Measurements from ENCODE around the gene CATSPERZ.

Gene CATSPERZ

DNA sequence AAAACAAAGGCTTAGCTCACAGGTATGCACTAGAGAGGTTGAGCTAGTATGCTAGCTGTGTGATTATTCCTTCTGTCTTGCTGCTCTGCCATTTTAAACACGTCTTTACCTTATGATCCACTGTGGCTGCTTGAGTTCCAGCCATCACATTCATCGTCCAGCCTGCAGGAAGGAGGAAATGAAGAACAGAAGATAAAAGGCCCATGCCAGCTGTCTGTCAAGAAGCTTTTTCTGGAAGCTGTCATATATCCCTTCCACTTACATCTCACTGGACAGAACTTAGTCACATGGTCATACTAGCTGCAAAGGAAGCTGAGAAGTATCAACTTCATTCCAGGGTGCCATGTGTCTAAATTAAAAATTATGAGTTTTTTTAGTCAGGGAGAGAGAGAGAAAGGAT is 27.2 kb downstream of the CATSPERZ start:
- H3K4me1 ChIP-seq (ENCODE audit: control insufficient read depth, insufficient read depth, low read length), result no peaks in the 10 kb centered on the region
- H3K36me3 ChIP-seq (ENCODE audit: control insufficient read depth, insufficient read depth, low read length), result peaks cover 3% of the 10 kb centered on the region
- no peak overlapping the region for H3K9ac ChIP-seq (ENCODE audit: low read length)
- no peak overlapping the region for H3K4me3 ChIP-seq (ENCODE audit: low read length)
- H3K27ac ChIP-seq (ENCODE audit: low read depth, low read length), result no peak overlapping the region
- no peaks in the 10 kb centered on the region for H3K27me3 ChIP-seq (ENCODE audit: control insufficient read depth, insufficient read depth, low read length)

- Histone ChIP-seq H3K27ac (ENCODE audit: low read depth, low read length) (no peak overlapping the region), H3K36me3 (ENCODE audit: control insufficient read depth, insufficient read depth, low read length) (no peaks in the 10 kb centered on the region), H3K4me3 (ENCODE audit: low read length) (no peak overlapping the region), H3K27me3 (ENCODE audit: control insufficient read depth, insufficient read depth, low read length) (no peaks in the 10 kb centered on the region), H3K9ac (ENCODE audit: low read length) (no peak overlapping the region), H3K4me1 (ENCODE audit: control insufficient read depth, insufficient read depth, low read length) (no peaks in the 10 kb centered on the region)
These were observed 27.8 kb downstream of the CATSPERZ start for GRCh38 chr11:64327993-64328392.

GRCh38 chr11:64330888-64331287 is 30.7 kb downstream of the CATSPERZ start:
- H3K36me3 ChIP-seq (ENCODE audit: control insufficient read depth, insufficient read depth, low read length), result no peaks in the 10 kb centered on the region
- H3K27ac ChIP-seq (ENCODE audit: low read depth, low read length), result no peak overlapping the region
- no peak overlapping the region for H3K4me3 ChIP-seq (ENCODE audit: low read length)
- no peaks in the 10 kb centered on the region for H3K4me1 ChIP-seq (ENCODE audit: control insufficient read depth, insufficient read depth, low read length)
- H3K27me3 ChIP-seq (ENCODE audit: control insufficient read depth, insufficient read depth, low read length), result no peaks in the 10 kb centered on the region
- H3K9ac ChIP-seq (ENCODE audit: low read length), result no peak overlapping the region

DNA sequence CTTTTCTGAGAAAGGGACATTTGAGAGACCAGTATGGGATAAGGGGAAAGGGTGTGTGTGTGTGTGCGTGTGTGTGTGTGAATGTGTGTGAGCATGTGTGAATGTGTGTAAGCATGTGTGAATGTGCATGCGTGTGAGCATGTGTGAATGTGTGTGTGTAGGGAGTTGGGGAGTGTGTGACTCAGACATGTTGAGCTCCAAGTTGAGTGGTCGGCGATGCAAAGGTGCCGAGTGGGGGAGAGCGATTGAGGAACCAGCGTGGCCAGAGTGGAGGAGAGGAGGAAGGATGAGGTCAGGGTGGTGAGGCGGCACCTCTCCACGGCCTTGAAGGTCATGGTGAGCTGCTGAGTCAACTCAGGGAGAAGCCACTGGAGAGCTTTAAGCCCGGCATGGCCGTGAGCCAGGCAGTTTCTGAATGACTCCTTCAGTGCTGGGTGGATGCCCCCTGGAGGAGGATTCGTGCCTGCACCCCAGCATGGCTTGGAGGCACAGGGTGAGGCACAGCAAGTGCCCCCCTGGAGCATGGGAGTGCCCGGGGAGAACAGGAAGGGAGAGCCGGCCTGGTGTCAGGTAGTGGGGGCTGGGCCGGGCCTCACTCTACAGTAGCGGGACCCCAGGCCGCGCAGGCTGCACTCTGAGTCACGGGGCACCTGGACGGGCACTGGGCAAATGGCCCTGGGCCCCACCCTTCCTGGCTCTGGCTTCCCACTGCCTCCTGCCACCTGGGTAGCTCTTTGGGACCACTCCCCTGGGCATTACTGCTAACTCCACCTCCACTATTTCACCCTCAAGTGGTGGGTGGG is 31.6 kb downstream of the CATSPERZ start:
- no peaks in the 10 kb centered on the region for H3K4me1 ChIP-seq (ENCODE audit: control insufficient read depth, insufficient read depth, low read length)
- H3K27me3 ChIP-seq (ENCODE audit: control insufficient read depth, insufficient read depth, low read length), result no peaks in the 10 kb centered on the region
- H3K4me3 ChIP-seq (ENCODE audit: low read length), result peak overlapping the region; percentile 2
- H3K27ac ChIP-seq (ENCODE audit: low read depth, low read length), result no peak overlapping the region
- no peak overlapping the region for H3K9ac ChIP-seq (ENCODE audit: low read length)
- no peaks in the 10 kb centered on the region for H3K36me3 ChIP-seq (ENCODE audit: control insufficient read depth, insufficient read depth, low read length)

DNA sequence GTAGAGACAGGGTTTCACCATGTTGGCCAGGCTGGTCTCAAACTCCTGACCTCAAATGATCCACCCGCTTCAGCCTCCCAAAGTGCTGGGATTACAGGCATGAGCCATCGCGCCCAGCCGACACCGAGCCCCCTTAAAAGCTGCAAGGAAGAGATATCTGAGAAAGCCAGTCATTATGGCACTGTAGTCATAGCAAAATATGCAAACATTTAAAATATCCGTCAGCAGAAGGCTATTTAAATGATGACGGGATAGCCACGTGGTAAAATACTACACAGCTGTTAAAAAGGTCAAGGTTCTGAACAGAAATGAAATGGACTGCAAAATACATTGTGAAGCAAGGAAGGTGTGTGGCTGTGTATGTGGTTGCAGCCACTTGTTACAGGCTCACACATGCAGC is 33.4 kb downstream of the CATSPERZ start:
- H3K4me3 ChIP-seq (ENCODE audit: low read length), result no peak overlapping the region
- no peaks in the 10 kb centered on the region for H3K4me1 ChIP-seq (ENCODE audit: control insufficient read depth, insufficient read depth, low read length)
- H3K9ac ChIP-seq (ENCODE audit: low read length), result no peak overlapping the region
- H3K27ac ChIP-seq (ENCODE audit: low read depth, low read length), result no peak overlapping the region
- no peaks in the 10 kb centered on the region for H3K27me3 ChIP-seq (ENCODE audit: control insufficient read depth, insufficient read depth, low read length)
- H3K36me3 ChIP-seq (ENCODE audit: control insufficient read depth, insufficient read depth, low read length), result no peaks in the 10 kb centered on the region

GRCh38 chr11:64334764-64335735 is 34.9 kb downstream of the CATSPERZ start:
- Histone ChIP-seq H3K4me3 (ENCODE audit: low read length) (no peak overlapping the region), H3K27me3 (ENCODE audit: control insufficient read depth, insufficient read depth, low read length) (no peaks in the 10 kb centered on the region), H3K36me3 (ENCODE audit: control insufficient read depth, insufficient read depth, low read length) (no peaks in the 10 kb centered on the region), H3K9ac (ENCODE audit: low read length) (no peak overlapping the region), H3K4me1 (ENCODE audit: control insufficient read depth, insufficient read depth, low read length) (no peaks in the 10 kb centered on the region), H3K27ac (ENCODE audit: low read depth, low read length) (no peak overlapping the region)

- peaks cover 4% of the 10 kb centered on the region for H3K4me1 ChIP-seq (ENCODE audit: control insufficient read depth, insufficient read depth, low read length)
These were observed 37.5 kb downstream of the CATSPERZ start for GRCh38 chr11:64337538-64338249.

DNA sequence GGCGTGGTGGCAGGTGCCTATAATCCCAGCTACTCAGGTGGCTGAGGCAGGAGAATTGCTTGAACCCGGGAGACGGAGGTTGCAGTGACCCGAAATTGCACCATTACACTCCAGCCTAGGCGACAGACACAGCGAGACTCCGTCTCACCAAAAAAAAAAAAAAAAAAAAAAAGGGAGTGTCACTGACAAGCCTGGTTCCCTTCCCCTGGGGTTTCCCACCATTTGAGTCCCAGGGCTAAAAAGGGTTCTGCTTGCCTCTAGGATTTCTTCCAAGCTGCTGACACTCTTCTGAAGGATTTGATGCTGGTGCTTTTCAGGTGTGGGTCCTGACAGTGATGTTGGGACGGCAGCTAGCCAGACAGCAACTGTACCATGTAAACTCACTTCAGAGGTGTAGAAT is 38.6 kb downstream of the CATSPERZ start:
- H3K9ac ChIP-seq (ENCODE audit: low read length), result no peak overlapping the region
- no peak overlapping the region for H3K4me3 ChIP-seq (ENCODE audit: low read length)
- H3K27ac ChIP-seq (ENCODE audit: low read depth, low read length), result no peak overlapping the region
- H3K36me3 ChIP-seq (ENCODE audit: control insufficient read depth, insufficient read depth, low read length), result no peaks in the 10 kb centered on the region
- H3K4me1 ChIP-seq (ENCODE audit: control insufficient read depth, insufficient read depth, low read length), result peaks cover 9% of the 10 kb centered on the region
- H3K27me3 ChIP-seq (ENCODE audit: control insufficient read depth, insufficient read depth, low read length), result no peaks in the 10 kb centered on the region

More at GRCh38 chr11:64337538-64338249, 37.5 kb downstream of the CATSPERZ start:
- Histone ChIP-seq H3K9ac (ENCODE audit: low read length) (no peak overlapping the region), H3K27ac (ENCODE audit: low read depth, low read length) (no peak overlapping the region), H3K36me3 (ENCODE audit: control insufficient read depth, insufficient read depth, low read length) (no peaks in the 10 kb centered on the region), H3K4me3 (ENCODE audit: low read length) (no peak overlapping the region), H3K27me3 (ENCODE audit: control insufficient read depth, insufficient read depth, low read length) (no peaks in the 10 kb centered on the region)

DNA sequence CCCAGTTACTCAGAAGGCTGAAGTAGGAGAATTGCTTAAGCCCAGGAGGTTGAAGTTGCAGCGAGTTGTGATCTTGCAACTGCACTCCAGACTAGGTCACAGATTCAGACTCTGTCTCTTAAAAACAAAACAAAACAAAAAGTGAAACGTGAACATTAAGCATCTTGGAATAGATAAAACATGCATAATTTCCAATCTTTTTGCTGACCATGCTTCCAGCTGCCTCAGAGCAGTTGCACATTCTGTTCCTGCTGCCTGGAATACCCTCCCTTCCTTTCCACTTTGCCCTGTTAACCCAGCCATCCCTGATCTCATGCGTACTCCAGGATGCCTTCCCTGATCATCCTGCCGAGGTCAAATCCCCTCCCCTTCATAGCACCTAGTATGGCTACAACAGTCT is 39.1 kb downstream of the CATSPERZ start:
- Histone ChIP-seq H3K27ac (ENCODE audit: low read depth, low read length) (no peak overlapping the region), H3K36me3 (ENCODE audit: control insufficient read depth, insufficient read depth, low read length) (no peaks in the 10 kb centered on the region), H3K27me3 (ENCODE audit: control insufficient read depth, insufficient read depth, low read length) (no peaks in the 10 kb centered on the region), H3K9ac (ENCODE audit: low read length) (no peak overlapping the region), H3K4me3 (ENCODE audit: low read length) (no peak overlapping the region), H3K4me1 (ENCODE audit: control insufficient read depth, insufficient read depth, low read length) (peaks cover 9% of the 10 kb centered on the region)

GRCh38 chr11:64339754-64340408 is 39.7 kb downstream of the CATSPERZ start, which contains the start of gene CCDC88B:
Gene CCDC88B, plus strand, starts transcription at chr11:64340204. Its CDS starts 63 bp downstream, at chr11:64340267.
- Histone ChIP-seq H3K27me3 (ENCODE audit: control insufficient read depth, insufficient read depth, low read length) (no peaks in the 10 kb centered on the region), H3K9ac (ENCODE audit: low read length) (no peak within 1 kb of the TSS), H3K4me3 (ENCODE audit: low read length) (peak within 1 kb of the TSS; percentile 58), H3K27ac (ENCODE audit: low read depth, low read length) (no peak within 1 kb of the TSS), H3K4me1 (ENCODE audit: control insufficient read depth, insufficient read depth, low read length) (peaks cover 9% of the 10 kb centered on the region), H3K36me3 (ENCODE audit: control insufficient read depth, insufficient read depth, low read length) (no peaks in the 10 kb centered on the region)

DNA sequence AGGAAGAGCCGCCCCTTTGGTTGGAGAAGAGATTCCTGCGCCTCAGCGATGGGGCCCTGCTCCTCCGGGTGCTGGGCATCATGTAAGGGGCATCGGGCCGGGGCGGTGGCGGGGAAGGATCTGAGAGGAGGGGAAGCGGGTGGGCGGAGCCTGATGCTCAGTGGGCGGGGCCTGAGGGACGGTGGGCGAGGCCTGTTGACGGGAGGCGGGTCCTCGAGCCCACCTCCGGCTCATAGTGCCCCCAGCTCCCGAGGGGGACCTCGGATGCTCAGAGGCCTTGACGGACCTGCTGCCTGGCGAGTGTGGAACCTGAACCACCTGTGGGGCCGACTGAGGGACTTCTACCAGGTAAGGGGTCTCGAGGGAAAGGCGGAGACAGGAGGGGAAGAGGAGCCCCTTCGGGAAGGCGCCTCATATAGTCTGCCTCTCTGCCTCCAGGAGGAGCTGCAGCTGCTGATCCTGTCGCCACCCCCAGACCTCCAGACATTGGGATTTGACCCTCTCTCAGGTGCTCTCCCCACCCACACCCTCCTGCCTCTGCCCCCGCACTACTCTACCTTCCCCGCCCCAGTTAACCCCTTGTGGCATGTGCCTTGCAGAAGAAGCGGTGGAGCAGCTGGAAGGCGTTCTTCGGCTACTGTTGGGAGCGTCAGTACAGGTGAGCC is 40.6 kb downstream of the CATSPERZ start:
- Histone ChIP-seq H3K36me3 (ENCODE audit: control insufficient read depth, insufficient read depth, low read length) (no peaks in the 10 kb centered on the region), H3K27me3 (ENCODE audit: control insufficient read depth, insufficient read depth, low read length) (no peaks in the 10 kb centered on the region), H3K4me3 (ENCODE audit: low read length) (peak overlapping the region; percentile 58), H3K9ac (ENCODE audit: low read length) (no peak overlapping the region), H3K4me1 (ENCODE audit: control insufficient read depth, insufficient read depth, low read length) (peaks cover 9% of the 10 kb centered on the region), H3K27ac (ENCODE audit: low read depth, low read length) (no peak overlapping the region)
